K562 (cell line): Measurements from ENCODE around the gene CPM.

Experiments used
- BCL6 ChIP-seq: fragments of 250-450 bp; sonication (Bioruptor Pico); IDR thresholded peaks from 2 replicates; pipeline ENCODE4 v1.4.0; 2020
- C11orf30 ChIP-seq: fragments of 450-650 bp; IDR thresholded peaks from 2 replicates; pipeline ENCODE4 v1.6.1; 2016; ENCODE audit warnings: low read depth, mild to moderate bottlenecking
- CHD4 ChIP-seq: fragments of 200-600 bp; sonication (generic); IDR thresholded peaks from 3 replicates; pipeline ENCODE4 v1.6.1; 2012; ENCODE audit warnings: low read depth, mild to moderate bottlenecking, mixed read lengths, low read length, inconsistent platforms; ENCODE audit not compliant: insufficient read depth, insufficient replicate concordance, poor library complexity, severe bottlenecking
- CTCF ChIP-seq, 3 experiments: IDR thresholded peaks in 2 of 3; conservative IDR thresholded peaks in 1 of 3; 2 replicates each; pipeline ENCODE4 v1.5.1; 2011 to 2012; ENCODE audit warnings: low read length in 3 of 3, mild to moderate bottlenecking in 3 of 3, control low read depth in 2 of 3, improper control_type of control experiment in 1 of 3, inconsistent platforms in 1 of 3, low read depth in 1 of 3, mixed read lengths in 1 of 3, moderate library complexity in 1 of 3; ENCODE audit not compliant: insufficient read depth in 2 of 3
- EZH2 ChIP-seq: IDR thresholded peaks from 2 replicates; pipeline ENCODE4 v1.6.1; 2012; ENCODE audit warnings: low read depth, mild to moderate bottlenecking, inconsistent platforms, low read length, borderline replicate concordance
- IRF2 ChIP-seq: sonication (generic); formaldehyde crosslinking; IDR thresholded peaks from 2 replicates; pipeline ENCODE4 v1.8.1; 2022; ENCODE audit warnings: mild to moderate bottlenecking, missing genetic modification reagents
- POLR2A ChIP-seq: fragments of 450-650 bp; conservative IDR thresholded peaks from 2 replicates; pipeline ENCODE4 v1.6.1; 2016
- SIX5 ChIP-seq, 2 experiments: IDR thresholded peaks; 2 replicates each; pipeline ENCODE4 v1.6.1; 2011; ENCODE audit warnings: low read length in 2 of 2, borderline replicate concordance in 1 of 2, low read depth in 1 of 2, mild to moderate bottlenecking in 1 of 2, moderate library complexity in 1 of 2; ENCODE audit not compliant: insufficient read depth in 1 of 2
- SMARCA5 ChIP-seq: fragments of 450-650 bp; IDR thresholded peaks from 2 replicates; pipeline ENCODE4 v1.6.1; 2016
- TEAD4 ChIP-seq, 2 experiments: sonication (generic) in 1 of 2; formaldehyde crosslinking in 1 of 2; IDR thresholded peaks; 2 replicates each; pipeline versions ENCODE4 v1.6.1 to v1.8.0; 2012 to 2022; ENCODE audit warnings: borderline replicate concordance in 1 of 2, inconsistent platforms in 1 of 2, low read length in 1 of 2, mild to moderate bottlenecking in 1 of 2, missing genetic modification reagents in 1 of 2
- ZNF561 ChIP-seq: fragments of 450-650 bp; formaldehyde crosslinking; conservative IDR thresholded peaks from 2 replicates; pipeline ENCODE4 v1.4.0; 2020; ENCODE audit warnings: mild to moderate bottlenecking, moderate library complexity
- ZNF695 ChIP-seq: fragments of 450-650 bp; formaldehyde crosslinking; IDR thresholded peaks from 2 replicates; pipeline ENCODE4 v1.4.0; 2020; ENCODE audit warnings: mild to moderate bottlenecking, moderate library complexity

- TF ChIP-seq C11orf30 (no peak), IRF2 (CRISPR knock-in tag) (no peak), CHD4 (no peak), CTCF (IDR thresholded peaks at IDR 0.05 in 2 of 3, conservative IDR thresholded peaks at IDR 0.05 in 1 of 3; ENCODE audit: insufficient read depth in 2 of 3, low read depth in 1 of 3, low read length in 3 of 3) (no peak), ZNF561 (no peak), SMARCA5 (no peak), SIX5 (IDR thresholded peaks at IDR 0.05; ENCODE audit: borderline replicate concordance in 1 of 2, insufficient read depth in 1 of 2, low read depth in 1 of 2, low read length in 2 of 2) (no peak), BCL6 (no peak), POLR2A (no peak), ZNF695 (CRISPR knock-in tag) (no peak), TEAD4 (IDR thresholded peaks at IDR 0.05; ENCODE audit: low read length) (no peak), TEAD4 (CRISPR knock-in tag; IDR thresholded peaks at IDR 0.05; ENCODE audit: borderline replicate concordance) (no peak), EZH2 (no peak)
Observed at GRCh38 chr12:68970306-68970705, 37.3 kb upstream of the CPM start.
